Tibial nerve (tissue), 4 donors: ENCODE measurements around the gene RASA1. TPM values are rescaled to one million over a fixed set of nuclear protein-coding genes. Genes with fewer than 3 reads are reported as not detected.

Experiments used
- DNase-seq, 2 donors: peaks; one replicate each; pipeline ENCODE4 v3.0.0-alpha.2; 2019; ENCODE audit warnings: low spot score in 2 of 2
- H3K27ac ChIP-seq, 4 donors: fragments of 200-600 bp; sonication (generic) in 3 of 4; one replicate each; pipeline ENCODE4 v1.5.1; 2017 to 2019; ENCODE audit warnings: mild to moderate bottlenecking in 1 of 4
- H3K27me3 ChIP-seq, 2 donors: fragments of 200-600 bp; sonication (generic) in 1 of 2; one replicate each; pipeline versions ENCODE4 v1.5.1 to v1.6.0; 2017 to 2019
- H3K36me3 ChIP-seq, 3 donors: fragments of 200-600 bp; sonication (generic); one replicate each; pipeline ENCODE4 v1.5.1; 2018 to 2019
- H3K4me1 ChIP-seq, 4 donors: fragments of 200-600 bp; sonication (generic) in 3 of 4; one replicate each; pipeline ENCODE4 v1.5.1; 2017 to 2019
- H3K4me3 ChIP-seq, 4 donors: fragments of 200-600 bp; sonication (generic) in 3 of 4; one replicate each; pipeline ENCODE4 v1.5.1; 2017 to 2019; ENCODE audit warnings: mild to moderate bottlenecking in 1 of 4, moderate library complexity in 1 of 4
- H3K9me3 ChIP-seq, 4 donors: fragments of 200-600 bp; sonication (generic) in 3 of 4; one replicate each; pipeline ENCODE4 v1.5.1; 2017 to 2019
- CTCF ChIP-seq, 5 experiments: fragments of 200-600 bp in 3 of 5; fragments of 450-650 bp in 2 of 5; sonication (generic) in 3 of 5; IDR thresholded peaks; one replicate each; pipeline ENCODE4 v1.5.1; 2016 to 2019; ENCODE audit warnings: antibody characterized with exemption in 5 of 5, mild to moderate bottlenecking in 3 of 5, moderate library complexity in 2 of 5
- EP300 ChIP-seq, 2 donors: sonication (generic); formaldehyde crosslinking; IDR thresholded peaks; one replicate each; pipeline ENCODE4 v1.6.1; 2017; ENCODE audit warnings: antibody characterized with exemption in 2 of 2, mild to moderate bottlenecking in 1 of 2
- POLR2A ChIP-seq, 2 donors: fragments of 450-650 bp; IDR thresholded peaks; one replicate each; pipeline ENCODE4 v1.6.1; 2017; ENCODE audit warnings: antibody characterized with exemption in 2 of 2, mild to moderate bottlenecking in 2 of 2, moderate library complexity in 2 of 2
- WGBS, 2 donors: methylation state at CpG; one replicate each; pipeline ENCODE4 v1.1.5; 2018; 5-methylcytosine and 5-hydroxymethylcytosine counted together
- total RNA-seq, 4 donors: library from RNA; depleted of rRNA; stranded (reverse); fragments of >200 nt; gene quantifications; one replicate each; pipeline ENCODE4 v1.1.0, GENCODE V29; 2016

The RASA1 gene
- total RNA-seq, 4 donors from 2014 or later, result 26.9 to 40.6 (median 33.7) TPM

- H3K27me3 ChIP-seq, result no peaks in the 10 kb centered on the region
- no peak overlapping the region for H3K4me3 ChIP-seq
- no peak overlapping the region for H3K27ac ChIP-seq
- peaks cover 8 to 83% (median 9%) of the 10 kb centered on the region in 3 donors for H3K36me3 ChIP-seq
- H3K4me1 ChIP-seq, result peaks cover 0 to 31% (median 0%) of the 10 kb centered on the region in 4 donors
- peaks cover 0 to 3% (median 0%) of the 10 kb centered on the region in 4 donors for H3K9me3 ChIP-seq
- no peak for TF ChIP-seq POLR2A (IDR thresholded peaks at IDR 0.05)
- no peak for TF ChIP-seq EP300 (IDR thresholded peaks at IDR 0.05)
- TF ChIP-seq CTCF (IDR thresholded peaks at IDR 0.05), result no peak
- 94 to 95% methylated on average over 2 of the region's 2 CpGs for WGBS, 2 donors
- no peak for DNase-seq
Observed at GRCh38 chr5:87404359-87404758, 136.7 kb downstream of the RASA1 start.

- TF ChIP-seq EP300 (IDR thresholded peaks at IDR 0.05) (no peak), CTCF (IDR thresholded peaks at IDR 0.05) (no peak), POLR2A (IDR thresholded peaks at IDR 0.05) (no peak)
Observed at GRCh38 chr5:87405472-87406155, 137.9 kb downstream of the RASA1 start.

GRCh38 chr5:87408204-87408603 is 140.5 kb downstream of the RASA1 start:
- no peaks in the 10 kb centered on the region for H3K9me3 ChIP-seq
- H3K27ac ChIP-seq, result no peak overlapping the region
- TF ChIP-seq POLR2A (IDR thresholded peaks at IDR 0.05) (no peak), CTCF (IDR thresholded peaks at IDR 0.05) (no peak), EP300 (IDR thresholded peaks at IDR 0.05) (no peak)
- H3K4me1 ChIP-seq, result peaks cover 0 to 45% (median 7%) of the 10 kb centered on the region in 4 donors
- H3K36me3 ChIP-seq, result peaks cover 0 to 61% (median 0%) of the 10 kb centered on the region in 3 donors
- H3K4me3 ChIP-seq, result no peak overlapping the region
- no peaks in the 10 kb centered on the region for H3K27me3 ChIP-seq
- WGBS, 2 donors, result 73 to 75% methylated on average over 2 of the region's 2 CpGs
- DNase-seq, result no peak

More at GRCh38 chr5:87405472-87406155, 137.9 kb downstream of the RASA1 start:
- H3K9me3 ChIP-seq, result peaks cover 0 to 3% (median 0%) of the 10 kb centered on the region in 4 donors
- WGBS, 2 donors, result 94% methylated on average over 2 of the region's 2 CpGs
- no peak overlapping the region for H3K4me3 ChIP-seq
- no peak for DNase-seq
- peaks cover 8 to 84% (median 8%) of the 10 kb centered on the region in 3 donors for H3K36me3 ChIP-seq
- H3K27me3 ChIP-seq, result no peaks in the 10 kb centered on the region
- peaks cover 0 to 32% (median 2%) of the 10 kb centered on the region in 4 donors for H3K4me1 ChIP-seq
- no peak overlapping the region for H3K27ac ChIP-seq

GRCh38 chr5:87410931-87411330 is 143.2 kb downstream of the RASA1 start:
- H3K36me3 ChIP-seq, result peaks cover 0 to 35% (median 0%) of the 10 kb centered on the region in 3 donors
- TF ChIP-seq CTCF (IDR thresholded peaks at IDR 0.05), result no peak
- TF ChIP-seq EP300 (IDR thresholded peaks at IDR 0.05), result no peak
- no peak for TF ChIP-seq POLR2A (IDR thresholded peaks at IDR 0.05)
- no peaks in the 10 kb centered on the region for H3K9me3 ChIP-seq
- no peak for DNase-seq
- H3K27me3 ChIP-seq, result no peaks in the 10 kb centered on the region
- H3K4me3 ChIP-seq, result peak overlapping the region in 1 of 4 donors; percentile 96
- WGBS, 2 donors, result 55 to 64% methylated on average over 1 of the region's 1 CpG
- peaks cover 0 to 52% (median 10%) of the 10 kb centered on the region in 4 donors for H3K4me1 ChIP-seq
- peak overlapping the region in 2 of 4 donors; percentile 98 to 100 for H3K27ac ChIP-seq

- no peak for DNase-seq
- peaks cover 0 to 29% (median 0%) of the 10 kb centered on the region in 3 donors for H3K36me3 ChIP-seq
- peak overlapping the region; percentile 97 to 100 (median 98) for H3K27ac ChIP-seq
- no peak for TF ChIP-seq POLR2A (IDR thresholded peaks at IDR 0.05)
- no peak for TF ChIP-seq EP300 (IDR thresholded peaks at IDR 0.05)
- no peak for TF ChIP-seq CTCF (IDR thresholded peaks at IDR 0.05)
- WGBS, 2 donors, result 11% methylated on average over 5 of the region's 5 CpGs
- H3K4me3 ChIP-seq, result peak overlapping the region; percentile 66 to 96 (median 88)
- H3K4me1 ChIP-seq, result peaks cover 0 to 52% (median 10%) of the 10 kb centered on the region in 4 donors
- no peaks in the 10 kb centered on the region for H3K27me3 ChIP-seq
- no peaks in the 10 kb centered on the region for H3K9me3 ChIP-seq
Observed at GRCh38 chr5:87411586-87411972, 143.9 kb downstream of the RASA1 start.
